GM21825 (cell line): ENCODE results near the gene TSPEAR.

Experiments
- ATAC-seq: cut with Tn5 transposase; IDR thresholded peaks from one replicate; pipeline ENCODE4 v1.9.1; 2021; ENCODE audit warnings: mild to moderate bottlenecking, moderate library complexity; ENCODE audit not compliant: unreplicated experiment

TSPEAR gene

DNA sequence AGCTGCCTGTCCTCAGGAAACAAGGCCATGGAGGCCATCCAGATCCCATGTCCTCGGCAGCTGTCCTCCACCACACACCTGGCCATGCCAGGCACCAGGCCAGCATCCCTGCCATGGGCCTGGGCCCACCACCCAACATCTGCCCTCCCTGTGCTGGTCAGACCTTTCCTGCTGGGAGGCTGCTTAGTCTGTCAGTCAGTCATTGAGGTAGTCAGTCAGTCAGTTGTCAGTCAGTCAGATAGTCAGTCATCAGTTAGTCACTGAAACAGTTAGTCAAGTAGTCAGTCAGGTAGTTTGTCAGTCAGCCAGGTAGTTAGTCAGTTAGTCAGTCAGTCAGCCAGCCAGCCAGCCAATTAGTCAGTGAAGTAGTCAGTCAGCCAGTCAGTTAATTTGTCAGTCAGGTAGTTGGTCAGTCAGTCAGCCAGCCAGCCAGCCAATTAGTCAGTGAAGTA is 188.6 kb downstream of the TSPEAR start:
- ATAC-seq, result no peak

DNA sequence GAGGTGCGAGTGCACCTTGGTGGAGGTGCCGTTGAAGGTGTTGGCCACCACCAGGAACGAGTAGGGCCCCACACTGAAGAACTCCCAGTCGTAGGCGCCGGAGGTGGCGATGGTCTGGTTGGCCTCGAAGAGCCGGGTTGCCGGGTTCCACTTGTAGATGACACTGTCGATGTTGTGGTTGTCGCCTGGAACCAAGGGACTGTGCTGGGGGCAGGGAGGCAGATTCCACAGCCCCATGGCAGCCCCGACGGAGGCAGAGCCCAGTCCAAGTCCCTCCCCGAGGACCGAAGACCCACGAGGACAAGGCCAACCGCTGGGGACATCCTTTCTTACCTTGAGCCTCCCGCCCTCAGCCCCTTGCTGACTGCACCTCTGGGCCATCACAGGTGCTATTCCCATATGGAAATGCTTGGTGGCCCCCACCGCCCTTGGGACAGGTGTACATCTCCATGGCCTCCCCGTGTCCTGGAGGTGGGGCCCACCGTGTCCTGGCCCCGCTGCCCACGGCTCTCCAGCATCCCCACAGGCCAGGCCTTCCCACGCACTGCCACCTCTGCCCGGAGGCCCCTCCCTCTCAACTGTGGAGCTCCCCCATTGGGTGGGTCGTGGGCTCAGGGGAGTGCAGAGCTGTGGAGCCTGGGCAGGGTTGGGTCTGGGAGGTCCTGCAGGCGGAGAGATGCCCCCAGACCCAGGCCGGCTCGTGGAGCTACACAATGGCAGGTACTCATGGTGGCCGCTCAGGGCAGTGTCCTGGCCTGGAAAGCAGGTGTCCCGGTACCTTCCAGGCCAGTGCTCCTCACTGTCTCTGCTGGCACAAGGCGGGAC is 189.2 kb downstream of the TSPEAR start:
- no peak for ATAC-seq

DNA sequence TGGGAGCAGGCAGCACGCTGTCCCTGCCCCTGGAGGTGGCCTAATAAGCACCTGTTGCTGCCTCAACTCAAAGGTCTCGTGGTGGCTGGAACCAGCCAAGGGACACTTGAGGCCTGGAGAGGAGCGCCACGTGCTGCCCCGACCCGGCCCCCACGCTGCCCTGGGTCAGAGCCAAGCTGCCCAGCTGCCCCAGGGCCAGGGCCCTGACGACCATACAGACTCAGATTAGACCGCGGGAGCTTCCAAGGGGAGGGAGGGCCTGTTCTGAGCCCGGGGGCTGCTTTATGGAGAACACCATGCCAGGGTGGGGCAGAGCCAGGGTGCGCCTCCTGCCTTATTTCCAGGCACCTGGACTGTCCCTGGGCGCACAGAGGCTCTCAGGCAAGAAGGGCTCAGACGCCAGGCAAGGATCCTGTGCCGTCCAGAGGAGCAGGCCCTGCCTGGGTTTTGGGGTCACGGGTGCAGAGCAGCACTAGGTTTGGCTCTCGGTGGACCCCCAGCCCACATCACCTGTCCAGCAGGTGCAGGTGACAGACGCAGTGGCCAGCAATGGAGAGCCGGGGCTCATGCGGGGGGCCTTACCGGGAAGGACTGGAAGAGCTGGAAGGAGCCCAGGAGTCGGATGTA is 190.0 kb downstream of the TSPEAR start:
- ATAC-seq, result no peak

DNA sequence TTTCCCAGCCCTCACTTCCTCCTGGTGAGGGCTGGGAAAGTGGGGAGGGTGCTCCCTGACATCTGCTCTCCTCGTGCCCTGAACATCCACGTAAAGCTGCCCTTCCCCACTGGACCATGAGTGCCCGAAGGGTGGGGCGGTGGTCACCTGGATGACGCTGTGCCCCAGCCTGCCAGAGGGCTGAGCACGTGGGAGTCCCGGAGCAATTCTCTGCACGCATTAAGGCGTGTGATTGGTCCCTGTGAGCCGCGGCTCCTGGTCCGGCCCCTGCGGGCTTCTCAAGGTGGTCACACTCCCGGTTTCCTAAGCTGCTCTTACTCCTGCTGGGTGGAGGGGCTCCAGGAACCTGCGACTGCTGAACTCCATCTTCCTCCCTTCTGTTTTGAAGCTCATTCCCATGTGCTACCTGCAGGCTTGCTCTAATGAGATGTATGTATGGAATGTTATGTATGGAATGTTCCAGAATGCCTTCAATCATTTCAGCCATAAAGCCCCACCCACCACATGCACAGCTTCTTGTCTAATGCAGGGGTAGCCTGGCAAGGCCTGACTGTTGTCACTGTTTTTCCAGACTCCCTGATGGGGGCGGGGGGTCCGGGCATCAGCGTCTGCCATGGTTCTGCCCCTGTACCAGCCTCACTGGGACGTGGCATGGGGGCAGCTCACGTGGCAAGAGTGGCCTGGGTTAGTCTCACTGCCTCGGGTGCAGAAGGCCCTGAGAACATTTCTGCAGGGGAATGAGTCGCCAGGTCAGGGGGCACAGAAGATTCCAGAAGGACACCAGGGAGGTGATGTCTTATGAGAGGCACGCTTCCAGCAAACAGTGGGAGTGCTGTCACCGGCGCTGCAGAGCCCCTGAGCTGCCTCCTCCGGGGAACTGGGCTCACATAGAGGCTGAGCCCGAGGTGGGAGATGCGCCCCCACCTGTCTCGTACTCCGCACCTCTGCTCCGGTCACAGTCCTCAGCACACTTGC is 190.8 kb downstream of the TSPEAR start:
- ATAC-seq, result no peak

DNA sequence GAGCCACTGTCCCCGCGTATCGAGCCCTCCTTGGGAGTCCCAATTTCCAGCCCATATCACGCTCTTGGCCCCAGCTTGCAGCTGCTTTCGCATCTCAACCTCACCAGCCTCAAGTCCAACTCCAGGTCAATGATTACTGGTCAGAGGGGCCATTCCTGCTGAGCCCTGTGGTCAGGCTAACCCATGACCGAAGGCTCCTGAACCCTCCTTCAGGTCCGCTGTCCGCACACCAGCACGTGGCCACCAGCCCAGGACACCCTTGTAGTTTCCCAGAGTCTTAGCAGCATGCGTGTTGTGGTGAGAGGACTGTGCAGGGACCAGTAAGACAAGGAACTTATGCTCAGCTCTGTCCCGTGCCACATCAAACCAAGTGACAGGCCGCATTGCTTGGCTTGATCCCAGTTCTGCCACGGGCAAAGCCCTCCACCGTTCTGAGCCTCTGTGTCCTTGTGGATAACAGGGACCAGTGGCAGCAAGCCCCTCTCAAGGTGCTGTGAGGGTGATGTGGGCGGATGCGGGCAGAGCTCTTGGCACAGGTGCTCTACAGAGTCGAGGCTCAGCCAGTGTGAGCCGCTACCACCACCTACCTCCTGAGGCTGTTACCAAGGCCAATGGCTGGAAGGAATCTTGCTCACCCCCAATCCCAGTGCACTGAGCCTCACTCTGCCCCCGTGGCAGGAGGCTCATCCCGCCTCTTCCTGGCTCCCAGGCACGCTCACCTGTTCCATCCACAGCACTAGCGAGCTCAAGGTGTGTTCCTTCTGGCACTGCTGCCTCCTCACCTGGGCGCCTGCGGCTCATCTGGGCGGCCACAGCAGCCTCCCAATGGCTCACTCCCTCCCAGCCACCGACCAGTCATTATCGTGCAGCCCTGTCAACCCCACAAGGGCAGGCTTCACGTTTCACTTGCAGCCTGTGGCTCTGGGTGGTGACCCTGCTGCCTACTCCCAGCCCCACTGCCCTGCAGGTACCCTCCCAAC is 191.7 kb downstream of the TSPEAR start:
- ATAC-seq, result no peak

DNA sequence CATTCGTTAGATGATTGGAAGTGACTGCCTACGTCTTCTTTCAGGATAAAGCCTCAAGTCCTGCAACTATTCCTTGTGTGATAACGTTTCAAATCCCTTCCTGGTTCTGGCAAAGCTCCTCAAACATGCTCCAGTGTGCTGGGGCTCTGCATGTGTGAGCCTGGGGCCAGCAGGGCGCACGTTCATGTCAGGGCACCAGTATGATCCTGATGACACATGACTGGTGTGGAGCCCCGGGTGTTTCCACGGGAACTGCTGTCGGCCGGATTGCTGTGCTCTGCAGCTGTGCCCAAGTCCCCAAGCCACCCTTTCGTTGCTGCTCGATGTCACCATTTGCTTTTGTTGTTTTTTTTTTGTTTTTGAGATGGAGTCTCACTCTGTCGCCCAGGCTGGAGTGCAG is 192.7 kb downstream of the TSPEAR start:
- no peak for ATAC-seq

DNA sequence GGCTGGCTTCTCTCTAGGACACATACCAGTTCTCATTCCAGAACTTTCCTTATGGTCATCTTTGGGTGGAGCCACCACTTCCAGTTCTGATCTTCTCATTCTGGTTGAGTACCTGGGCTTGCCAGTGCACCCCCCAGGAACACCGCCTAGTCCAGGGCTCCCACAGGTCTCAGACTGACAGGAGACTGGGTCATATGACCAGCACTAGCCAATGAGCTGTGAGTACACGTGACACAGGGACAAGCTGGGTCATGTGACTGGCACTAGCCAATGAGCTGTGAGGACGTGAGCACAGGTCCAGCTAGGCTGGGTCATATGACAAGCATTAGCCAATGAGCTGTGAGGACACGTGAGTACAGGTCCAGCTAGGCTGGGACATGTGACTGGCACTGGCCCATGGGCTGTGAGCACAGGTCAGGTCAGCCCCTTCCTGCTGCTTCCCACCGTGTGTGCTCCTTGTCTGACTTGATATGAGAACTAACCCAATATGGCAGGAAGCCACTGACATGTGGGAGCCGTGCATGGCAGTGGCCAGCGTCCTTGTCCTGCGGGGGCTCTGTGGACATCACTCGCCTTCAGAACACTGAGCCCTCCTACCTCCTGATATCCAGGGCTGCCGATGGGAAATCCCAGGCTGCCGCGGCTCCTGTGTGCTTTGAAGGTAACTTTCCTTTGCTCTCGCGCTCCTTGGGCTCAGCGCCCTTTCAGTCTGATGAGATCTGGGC is 194.0 kb downstream of the TSPEAR start:
- ATAC-seq, result no peak

DNA sequence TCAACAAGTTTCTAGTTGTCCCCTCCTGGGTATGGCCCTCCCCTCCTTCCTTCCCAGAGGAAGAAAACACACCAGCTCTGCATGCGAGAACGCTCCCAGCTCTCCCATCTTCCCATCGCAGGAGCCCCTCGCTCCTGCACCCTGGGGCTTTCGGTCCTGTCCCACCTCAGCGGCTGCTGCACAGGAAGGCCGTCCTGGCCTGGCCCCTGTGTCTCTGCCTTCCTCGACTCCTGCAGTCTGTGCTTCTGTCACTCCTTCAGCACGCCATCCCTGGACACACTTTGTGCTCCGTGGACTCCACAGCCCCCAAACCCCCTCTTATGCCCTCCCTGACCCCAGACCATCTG is 194.6 kb downstream of the TSPEAR start:
- no peak for ATAC-seq

DNA sequence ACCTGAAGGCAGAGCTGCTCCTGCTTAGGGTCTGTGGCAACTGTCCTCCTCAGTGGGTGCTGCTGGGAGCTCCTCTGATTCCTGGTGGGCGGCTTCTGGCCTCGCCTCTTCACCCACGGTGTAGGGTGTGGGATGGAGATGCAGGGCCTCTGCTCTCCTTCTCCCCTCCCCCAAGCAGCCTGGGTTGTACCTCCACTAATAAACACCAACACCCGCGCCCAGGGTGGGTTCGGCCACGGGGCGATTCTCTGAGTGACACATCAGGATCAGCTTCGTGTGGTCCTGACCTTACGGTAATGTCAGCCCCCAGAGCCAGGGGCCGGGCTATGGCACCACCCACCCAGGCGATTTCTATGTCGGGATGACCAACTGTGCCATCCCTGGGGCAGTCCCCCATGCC is 195.0 kb downstream of the TSPEAR start:
- ATAC-seq, result no peak

DNA sequence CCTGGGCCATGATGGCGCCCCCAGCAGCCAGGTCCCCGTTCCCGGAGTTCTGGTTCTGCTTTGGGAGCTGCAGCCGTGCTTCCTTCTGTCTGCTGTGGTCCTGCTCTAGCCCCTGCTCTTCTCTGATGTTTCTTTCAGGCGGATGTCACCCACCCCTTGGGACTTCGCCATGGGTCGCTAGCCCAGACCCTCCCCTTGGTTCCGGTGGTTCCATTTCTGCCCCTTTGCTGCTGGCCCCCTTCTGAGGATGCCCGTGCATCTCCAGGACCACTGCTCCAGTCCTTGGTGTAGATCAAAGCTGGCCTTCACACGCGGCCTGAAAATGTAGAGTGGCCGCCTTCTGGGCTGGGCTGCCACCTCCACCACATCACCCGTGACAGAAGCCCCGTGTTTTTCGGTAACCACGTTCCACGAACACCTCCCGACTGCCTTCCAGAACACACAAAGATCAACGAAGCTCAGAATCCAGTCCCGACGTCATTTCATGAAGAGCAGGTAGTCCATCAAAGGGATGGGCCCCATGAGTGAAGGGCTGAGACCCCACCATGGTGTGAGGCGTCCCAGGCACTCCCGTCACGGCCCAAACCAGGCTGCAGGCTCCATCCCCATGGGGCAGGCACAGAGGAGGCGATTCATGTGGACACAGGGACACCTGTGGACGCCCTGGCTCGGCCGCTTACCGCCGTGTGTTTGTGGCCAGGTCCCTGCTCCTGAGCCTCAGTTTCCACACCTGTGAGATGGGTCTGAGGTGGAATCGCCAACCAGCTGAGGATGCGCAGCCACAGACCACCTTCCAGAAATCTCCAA is 195.8 kb downstream of the TSPEAR start:
- no peak for ATAC-seq

DNA sequence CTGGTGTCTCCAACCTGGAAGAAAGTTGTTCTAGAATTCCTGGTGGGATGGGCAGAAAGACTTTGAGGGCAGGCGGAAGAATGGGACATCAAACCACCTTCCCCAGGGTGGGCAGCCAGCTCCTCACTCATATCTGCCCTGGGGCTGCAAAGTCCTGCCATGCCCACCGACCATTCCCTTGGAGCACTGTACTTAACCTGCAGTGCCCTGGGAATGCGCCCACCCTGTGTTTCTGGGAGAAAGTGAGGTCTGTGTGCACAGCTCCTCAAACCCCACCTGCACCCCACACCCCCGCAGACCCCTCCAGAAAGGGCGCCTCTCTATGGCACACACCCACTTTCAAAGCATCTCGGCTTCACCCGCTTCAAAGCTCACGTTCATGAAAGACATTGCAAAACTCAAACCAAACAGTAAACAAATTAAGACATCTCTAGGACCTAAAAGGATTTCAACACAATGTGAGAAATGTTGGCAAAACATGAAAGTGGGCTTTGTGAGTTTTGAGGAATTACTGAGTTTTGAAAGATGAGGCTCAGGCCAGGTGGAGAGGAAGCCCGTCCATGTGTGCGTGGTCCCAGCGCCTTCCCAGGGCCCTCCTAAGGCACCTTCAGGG is 196.5 kb downstream of the TSPEAR start:
- no peak for ATAC-seq

DNA sequence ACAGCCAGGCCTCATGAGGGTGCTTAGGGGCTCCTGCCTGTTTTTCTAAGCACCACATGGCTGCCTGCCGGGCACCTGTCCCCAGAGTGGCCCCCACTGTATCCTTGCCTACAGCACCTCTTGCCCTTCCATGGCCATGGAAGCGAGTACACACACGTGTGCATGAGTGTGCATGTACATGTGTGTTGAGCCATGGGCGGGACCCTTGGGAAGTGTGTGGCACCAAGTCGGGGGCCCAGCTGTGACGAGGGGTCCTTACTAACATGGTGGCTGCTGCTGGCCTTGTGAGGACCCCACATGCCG is 197.2 kb downstream of the TSPEAR start:
- no peak for ATAC-seq

DNA sequence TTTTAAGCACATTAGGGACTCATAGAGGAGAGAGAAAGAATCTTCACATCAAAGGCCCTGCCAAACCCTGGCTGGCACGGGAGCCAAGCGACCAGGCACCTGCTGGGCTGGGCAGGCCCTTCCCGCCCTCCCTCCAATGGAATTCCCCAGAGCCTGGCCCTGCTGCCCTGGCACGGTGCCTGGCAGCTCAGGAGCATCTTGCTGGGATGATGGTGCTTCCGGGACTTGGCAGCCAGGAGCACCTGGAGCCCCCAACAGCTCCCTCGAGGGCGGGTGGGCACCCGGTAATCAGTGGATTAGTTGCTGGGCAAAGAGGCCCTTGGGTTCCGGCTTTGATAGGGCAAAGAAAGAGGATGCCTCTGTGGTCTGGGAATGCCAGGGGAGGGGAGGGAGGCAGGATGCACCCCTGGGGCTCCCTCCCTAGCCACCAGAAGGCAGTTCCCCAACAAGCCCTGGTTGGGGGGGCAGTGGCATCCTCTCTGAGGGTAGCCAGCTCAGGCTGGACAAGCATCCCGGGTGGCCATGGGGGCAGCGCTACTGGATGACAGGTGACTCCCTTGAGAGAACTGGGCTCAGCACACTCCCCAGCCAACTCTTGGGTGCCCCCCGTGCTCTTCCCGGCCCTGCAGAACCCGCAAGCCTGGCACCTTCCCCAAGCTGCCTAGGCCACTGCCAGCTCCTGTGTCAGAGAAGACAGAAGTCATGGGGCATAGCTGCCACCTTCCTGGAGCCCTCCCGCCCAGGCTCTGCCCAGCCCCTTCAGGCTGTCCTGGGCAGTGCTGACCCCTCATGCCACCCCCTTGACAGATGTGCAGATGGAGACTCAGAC is 197.8 kb downstream of the TSPEAR start:
- no peak for ATAC-seq

DNA sequence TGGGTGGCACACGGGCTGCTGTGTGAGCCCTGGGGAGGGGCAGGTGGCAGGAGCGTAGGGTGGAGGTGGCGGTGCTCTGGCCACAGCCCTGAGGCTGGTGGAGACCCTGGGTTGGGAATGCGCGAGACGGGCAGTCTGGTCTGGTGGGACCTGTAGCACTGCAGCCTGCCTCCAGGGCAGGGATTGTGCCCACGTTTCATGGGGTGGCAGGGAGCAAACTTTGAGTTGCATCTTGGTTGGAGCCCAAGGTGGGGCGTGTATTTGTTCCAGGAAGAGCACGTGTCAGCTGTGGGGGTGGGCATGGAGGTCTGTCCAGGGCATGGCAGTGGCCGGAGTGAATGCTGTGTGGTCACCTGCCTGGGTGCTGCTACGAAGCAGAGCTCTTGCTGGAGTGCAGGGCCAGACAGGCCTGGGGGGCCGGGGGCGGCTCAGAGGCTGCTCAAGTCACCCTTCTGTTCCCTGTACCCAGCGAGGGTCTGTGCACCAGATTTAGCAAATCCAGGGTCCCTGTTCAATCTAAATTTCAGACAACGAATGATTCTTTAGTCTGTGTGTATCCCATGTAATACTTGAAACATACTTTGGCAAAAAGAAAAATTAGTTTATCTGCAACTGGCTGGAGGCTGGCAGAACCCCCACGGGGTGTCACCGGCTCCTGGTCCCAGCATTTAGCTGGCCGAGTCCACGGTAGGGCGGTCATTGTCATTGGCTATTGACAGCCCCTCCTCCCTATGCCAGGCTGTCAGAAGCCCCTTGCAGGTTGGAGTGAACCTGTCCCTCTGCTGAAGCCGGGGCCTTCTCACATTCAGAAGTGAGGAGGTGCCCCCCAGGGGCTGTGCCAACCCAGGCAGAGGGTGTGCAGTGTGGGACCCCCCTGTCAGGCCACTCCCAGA is 198.6 kb downstream of the TSPEAR start:
- no peak for ATAC-seq

DNA sequence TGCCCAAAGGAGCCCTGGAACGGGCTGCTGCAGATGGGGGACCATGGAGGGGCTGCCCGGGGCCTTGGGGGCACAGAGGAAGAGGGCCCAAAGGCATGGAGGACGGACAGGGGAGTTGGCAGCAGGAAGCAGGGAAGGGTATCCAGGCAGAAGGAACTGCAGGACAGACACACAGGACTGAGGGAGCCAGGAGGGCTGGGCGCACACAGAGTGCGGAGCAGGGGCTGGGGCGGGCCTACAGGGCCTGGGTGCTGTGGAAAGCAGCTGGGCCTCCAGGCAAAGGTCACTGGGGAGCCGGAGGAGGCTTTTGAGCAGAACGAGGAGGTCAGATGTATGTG is 199.5 kb downstream of the TSPEAR start:
- ATAC-seq, result no peak

DNA sequence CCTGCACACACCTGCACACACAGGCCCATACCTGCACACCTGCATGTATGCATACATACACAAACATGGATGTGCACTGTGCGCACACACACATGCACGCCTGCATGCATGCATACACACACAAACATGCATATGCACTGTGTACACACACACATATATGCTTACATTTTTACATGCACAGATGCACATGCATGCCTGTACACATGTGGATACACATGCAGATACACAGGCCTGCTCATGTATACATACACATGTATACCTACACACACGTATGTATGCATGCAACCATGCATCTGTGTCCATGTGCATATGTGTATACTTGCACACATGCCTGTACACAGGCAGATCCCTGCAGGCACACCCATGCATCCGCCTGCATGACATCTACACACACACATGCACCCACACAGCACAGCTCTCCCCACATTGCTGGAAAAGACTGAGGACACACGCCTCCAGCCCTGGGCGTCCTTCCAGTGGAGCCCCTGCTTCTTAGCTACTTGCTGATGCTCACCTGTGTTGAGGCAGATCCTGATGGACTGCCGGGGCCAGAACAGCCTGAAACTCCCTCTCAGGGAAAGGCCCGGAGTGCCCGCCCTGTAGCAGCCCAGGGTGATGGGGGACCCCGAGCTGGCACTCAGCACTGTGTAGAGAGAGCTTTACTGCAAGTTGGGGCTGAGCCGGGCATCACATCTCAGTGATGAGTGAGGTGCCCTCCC is 200.0 kb downstream of the TSPEAR start:
- ATAC-seq, result no peak
